Measurements from ENCODE around the gene HECW1.

The HECW1 gene

GRCh38 chr7:43516581-43517342 is 404.3 kb downstream of the HECW1 start:
- peak; percentile 81 for DNase-seq

- DNase-seq = no peak
Measured at GRCh38 chr7:43517464-43517863, 405.0 kb downstream of the HECW1 start.

GRCh38 chr7:43520201-43520600 is 407.8 kb downstream of the HECW1 start:
- DNase-seq = no peak

- DNase-seq = no peak
Measured at GRCh38 chr7:43522406-43523156, 410.1 kb downstream of the HECW1 start.

GRCh38 chr7:43528576-43529354 is 416.3 kb downstream of the HECW1 start:
- no peak for DNase-seq

GRCh38 chr7:43530553-43531410 is 418.3 kb downstream of the HECW1 start:
- DNase-seq = no peak

GRCh38 chr7:43531700-43532099 is 419.3 kb downstream of the HECW1 start:
- no peak for DNase-seq

GRCh38 chr7:43533801-43534479 is 421.5 kb downstream of the HECW1 start:
- DNase-seq = no peak

GRCh38 chr7:43535031-43535451 is 422.6 kb downstream of the HECW1 start:
- DNase-seq = no peak

- peak; percentile 71 for DNase-seq
Measured at GRCh38 chr7:43535810-43536585, 423.6 kb downstream of the HECW1 start.

- DNase-seq = no peak
Measured at GRCh38 chr7:43536773-43537172, 424.3 kb downstream of the HECW1 start.

- DNase-seq = no peak
Measured at GRCh38 chr7:43537765-43538403, 425.4 kb downstream of the HECW1 start.

GRCh38 chr7:43538404-43538771 is 425.9 kb downstream of the HECW1 start:
- no peak for DNase-seq

GRCh38 chr7:43540471-43540870 is 428.0 kb downstream of the HECW1 start:
- no peak for DNase-seq

- no peak for DNase-seq
Measured at GRCh38 chr7:43542716-43543115, 430.3 kb downstream of the HECW1 start.

- DNase-seq = no peak
Measured at GRCh38 chr7:43546231-43546630, 433.8 kb downstream of the HECW1 start.

GRCh38 chr7:43550427-43550826 is 438.0 kb downstream of the HECW1 start:
- DNase-seq = no peak

GRCh38 chr7:43552122-43552521 is 439.7 kb downstream of the HECW1 start:
- no peak for DNase-seq

- DNase-seq = peak; percentile 80
Measured at GRCh38 chr7:43553999-43554398, 441.6 kb downstream of the HECW1 start.

GRCh38 chr7:43554423-43554822 is 442.0 kb downstream of the HECW1 start:
- DNase-seq = no peak

Data from MV-4-11 (cell line).